Chondrocyte (in vitro differentiated cells): Measurements from ENCODE around the gene TMEM204. TPM values are rescaled to one million over a fixed set of nuclear protein-coding genes. Genes with fewer than 3 reads are reported as not detected.
A peak's percentile ranks its signal among the peaks of the same experiment; 100 is the strongest.

Source experiments
- DNase-seq: peaks from one replicate; pipeline ENCODE4 v3.0.0; 2021; ENCODE audit warnings: mixed read lengths, low spot score
- H3K27ac Mint-ChIP-seq: one replicate; pipeline ENCODE4 v1.8.0; 2021; ENCODE audit warnings: mild to moderate bottlenecking, moderate library complexity, mixed read lengths; ENCODE audit not compliant: unreplicated experiment
- H3K27me3 Mint-ChIP-seq: 2 replicates; pipeline ENCODE4 v1.8.0; 2021; ENCODE audit warnings: low read depth, mixed read lengths
- H3K36me3 Mint-ChIP-seq: 2 replicates; pipeline ENCODE4 v1.8.0; 2021; ENCODE audit warnings: low read depth, mixed read lengths
- H3K4me1 Mint-ChIP-seq: 2 replicates; pipeline ENCODE4 v1.8.0; 2021; ENCODE audit warnings: low read depth, mild to moderate bottlenecking, mixed read lengths
- H3K4me3 Mint-ChIP-seq: one replicate; pipeline ENCODE4 v1.8.0; 2021; ENCODE audit warnings: mild to moderate bottlenecking, moderate library complexity, mixed read lengths; ENCODE audit not compliant: unreplicated experiment
- H3K9me3 Mint-ChIP-seq: 2 replicates; pipeline ENCODE4 v1.8.0; 2021; ENCODE audit warnings: low read depth, mixed read lengths
- CTCF ChIP-seq: fragments of 200-600 bp; sonication (generic); IDR thresholded peaks from 2 replicates; pipeline ENCODE4 v1.5.0; 2021; ENCODE audit warnings: antibody characterized with exemption, mild to moderate bottlenecking, moderate library complexity
- total RNA-seq: library from RNA; stranded (reverse); gene quantifications from 3 replicates; pipeline ENCODE4 v1.2.1, GENCODE V29; 2021

The TMEM204 gene
- total RNA-seq, 1 donor from 2014 or later, result 8.4 TPM

GRCh38 chr16:1561836-1562235 is 28.4 kb downstream of the TMEM204 start:
- no peak for TF ChIP-seq CTCF
- H3K9me3 Mint-ChIP-seq, result no peaks in the 10 kb centered on the region
- H3K4me3 Mint-ChIP-seq, result no peak overlapping the region
- H3K27me3 Mint-ChIP-seq, result no peaks in the 10 kb centered on the region
- no peaks in the 10 kb centered on the region for H3K4me1 Mint-ChIP-seq
- H3K27ac Mint-ChIP-seq, result no peak overlapping the region
- H3K36me3 Mint-ChIP-seq, result peaks cover 33% of the 10 kb centered on the region
- no peak for DNase-seq

- Mint-ChIP-seq H3K27ac (no peak overlapping the region), H3K36me3 (peaks cover 27% of the 10 kb centered on the region), H3K4me1 (no peaks in the 10 kb centered on the region), H3K4me3 (no peak overlapping the region), H3K27me3 (no peaks in the 10 kb centered on the region), H3K9me3 (no peaks in the 10 kb centered on the region)
- DNase-seq, result no peak
- no peak for TF ChIP-seq CTCF
Observed at GRCh38 chr16:1563786-1564185, 30.3 kb downstream of the TMEM204 start.

GRCh38 chr16:1564325-1564724 is 30.9 kb downstream of the TMEM204 start:
- peak; percentile 56 for TF ChIP-seq CTCF
- H3K27me3 Mint-ChIP-seq, result no peaks in the 10 kb centered on the region

GRCh38 chr16:1565083-1565805 is 31.8 kb downstream of the TMEM204 start:
- DNase-seq, result no peak
- no peak overlapping the region for H3K4me3 Mint-ChIP-seq
- no peaks in the 10 kb centered on the region for H3K9me3 Mint-ChIP-seq
- peaks cover 22% of the 10 kb centered on the region for H3K36me3 Mint-ChIP-seq
- no peaks in the 10 kb centered on the region for H3K4me1 Mint-ChIP-seq
- no peak overlapping the region for H3K27ac Mint-ChIP-seq
- no peak for TF ChIP-seq CTCF
- no peaks in the 10 kb centered on the region for H3K27me3 Mint-ChIP-seq

More at GRCh38 chr16:1564325-1564724, 30.9 kb downstream of the TMEM204 start:
- no peak overlapping the region for H3K4me3 Mint-ChIP-seq
- no peak overlapping the region for H3K27ac Mint-ChIP-seq
- H3K36me3 Mint-ChIP-seq, result peaks cover 27% of the 10 kb centered on the region
- DNase-seq, result no peak
- no peaks in the 10 kb centered on the region for H3K4me1 Mint-ChIP-seq
- H3K9me3 Mint-ChIP-seq, result no peaks in the 10 kb centered on the region

GRCh38 chr16:1567988-1568387 is 34.5 kb downstream of the TMEM204 start:
- Mint-ChIP-seq H3K9me3 (no peaks in the 10 kb centered on the region), H3K4me3 (no peak overlapping the region), H3K36me3 (peaks cover 19% of the 10 kb centered on the region), H3K27ac (no peak overlapping the region), H3K4me1 (no peaks in the 10 kb centered on the region), H3K27me3 (no peaks in the 10 kb centered on the region)
- no peak for DNase-seq
- no peak for TF ChIP-seq CTCF
